Upper lobe of right lung (tissue), 1 donor: ENCODE measurements around the gene ARMC12. TPM values are rescaled to one million over a fixed set of nuclear protein-coding genes. Genes with fewer than 3 reads are reported as not detected.

ENCODE experiments used
- ATAC-seq: fragments of 200-7000 bp; cut with Tn5 transposase; one replicate; pipeline ENCODE4 v1.9.1; 2020; ENCODE audit warnings: mild to moderate bottlenecking, moderate library complexity
- DNase-seq: peaks from one replicate; pipeline ENCODE4 v3.0.0-alpha.2; 2020
- H3K27ac ChIP-seq: fragments of 200-600 bp; one replicate; pipeline ENCODE4 v1.8.0; 2022
- H3K27me3 ChIP-seq: fragments of 200-600 bp; one replicate; pipeline ENCODE4 v1.8.0; 2022; ENCODE audit warnings: mild to moderate bottlenecking
- H3K36me3 ChIP-seq: fragments of 200-600 bp; one replicate; pipeline ENCODE4 v1.8.0; 2022
- H3K4me1 ChIP-seq: fragments of 200-600 bp; one replicate; pipeline ENCODE4 v1.8.0; 2022
- H3K4me3 ChIP-seq: fragments of 200-600 bp; one replicate; pipeline ENCODE4 v1.8.0; 2022; ENCODE audit warnings: mild to moderate bottlenecking
- H3K9me3 ChIP-seq: fragments of 200-600 bp; one replicate; pipeline ENCODE4 v1.8.0; 2022
- CTCF ChIP-seq: fragments of 200-600 bp; IDR thresholded peaks from one replicate; pipeline ENCODE4 v1.8.0; 2022; ENCODE audit warnings: antibody characterized with exemption
- intact Hi-C: fragments of 100-400 bp; cut with DNase I; formaldehyde crosslinking; loops from one replicate; pipeline ENCODE4 v1.11.0; 2022
- total RNA-seq: library from RNA; stranded (reverse); fragmentation: NEBNext Ultra II Directional; extraction: Animal tissue kit (Norgen Biotek cat#: 25700); gene quantifications from one replicate; pipeline ENCODE4 v1.2.1, GENCODE V29; 2021
- donor health status: DM: no; HTN: yes; CAD: no; lungs with severe emphysema.

The ARMC12 gene
- total RNA-seq, 1 donor from 2014 or later = 0.52 TPM

DNA sequence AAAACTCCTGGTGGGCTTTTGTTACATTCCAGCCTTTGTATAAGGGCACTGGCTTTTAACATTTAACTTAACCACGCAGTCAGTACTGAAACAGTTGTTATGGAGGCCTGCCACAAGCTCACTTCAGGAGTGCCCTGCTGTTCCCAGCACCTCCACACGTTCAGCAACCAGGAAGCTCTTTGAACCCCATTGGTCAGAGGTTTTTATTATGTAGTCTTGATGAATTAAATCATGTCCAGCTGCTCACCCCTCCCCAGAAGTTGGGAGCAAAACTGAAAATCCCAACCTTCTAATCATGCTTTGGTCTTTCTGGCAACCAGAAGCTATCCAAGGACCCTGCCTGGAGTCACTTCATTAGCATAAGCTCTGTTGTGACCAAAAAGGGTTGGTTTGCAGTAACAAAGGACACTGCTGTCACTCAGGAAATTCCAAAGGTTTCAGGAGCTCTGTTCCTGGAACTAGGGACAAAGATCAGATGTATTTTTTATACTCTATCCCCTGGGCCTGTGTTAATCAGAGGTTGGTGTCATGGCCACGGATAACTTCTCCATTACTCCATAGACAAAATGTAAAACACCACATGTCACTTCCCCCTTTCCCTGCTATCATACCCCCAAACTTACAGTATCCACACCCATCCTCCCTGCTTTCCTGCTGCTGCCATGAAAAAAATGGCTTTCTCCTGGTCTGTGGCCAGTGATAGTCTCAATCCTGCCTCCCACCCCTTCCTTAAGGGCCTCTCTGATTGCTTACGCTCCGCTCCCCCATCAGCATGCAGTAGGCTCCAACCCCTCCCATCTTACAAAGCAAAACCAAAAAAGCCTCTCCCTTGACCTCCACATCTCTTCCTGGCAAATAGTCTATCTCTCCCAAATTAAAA lies 3.1 kb downstream of the ARMC12 start:
- no peak for DNase-seq
- H3K36me3 ChIP-seq = no peaks in the 10 kb centered on the region
- intact Hi-C loops = loop anchor here (5.0 to 10.0 kb wide), 2 partner anchors 158 to 215 kb away; no protein-coding TSS in a partner anchor
- peaks cover 4% of the 10 kb centered on the region for H3K4me1 ChIP-seq
- no peaks in the 10 kb centered on the region for H3K27me3 ChIP-seq
- no peak overlapping the region for H3K4me3 ChIP-seq
- no peak for TF ChIP-seq CTCF
- H3K9me3 ChIP-seq = no peaks in the 10 kb centered on the region
- H3K27ac ChIP-seq = no peak overlapping the region
- no peak for ATAC-seq

- Histone ChIP-seq H3K27ac (no peak overlapping the region), H3K36me3 (no peaks in the 10 kb centered on the region), H3K4me1 (no peaks in the 10 kb centered on the region), H3K4me3 (no peak overlapping the region), H3K27me3 (no peaks in the 10 kb centered on the region), H3K9me3 (no peaks in the 10 kb centered on the region)
- intact Hi-C loops = loop anchor here (10.0 kb wide), 1 partner anchor 218 kb away; no protein-coding TSS in a partner anchor
- TF ChIP-seq CTCF = no peak
- ATAC-seq (no peak), DNase-seq (no peak)
These were observed 6.0 kb downstream of the ARMC12 start for GRCh38 chr6:35742842-35743241.

DNA sequence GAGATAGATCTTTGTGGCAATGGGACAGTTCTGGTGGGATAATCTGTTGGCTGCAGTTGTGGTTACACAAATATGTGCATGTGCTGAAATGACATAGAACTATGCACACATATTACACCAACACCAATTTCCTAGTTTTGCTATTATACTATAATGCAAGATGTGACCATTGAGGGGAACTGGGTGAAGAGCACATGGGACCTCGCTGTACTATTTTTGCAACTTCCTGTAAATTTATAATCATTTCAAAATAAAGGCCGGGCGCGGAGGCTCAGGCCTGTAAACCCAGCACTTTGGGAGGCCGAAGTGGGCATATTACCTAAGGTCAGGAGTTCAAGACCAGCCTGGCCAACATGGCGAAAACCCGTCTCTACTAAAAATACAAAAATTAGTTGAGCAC lies 8.7 kb downstream of the ARMC12 start:
- peak; percentile 81 for ATAC-seq
- H3K4me1 ChIP-seq = no peaks in the 10 kb centered on the region
- no peak for TF ChIP-seq CTCF

DNA sequence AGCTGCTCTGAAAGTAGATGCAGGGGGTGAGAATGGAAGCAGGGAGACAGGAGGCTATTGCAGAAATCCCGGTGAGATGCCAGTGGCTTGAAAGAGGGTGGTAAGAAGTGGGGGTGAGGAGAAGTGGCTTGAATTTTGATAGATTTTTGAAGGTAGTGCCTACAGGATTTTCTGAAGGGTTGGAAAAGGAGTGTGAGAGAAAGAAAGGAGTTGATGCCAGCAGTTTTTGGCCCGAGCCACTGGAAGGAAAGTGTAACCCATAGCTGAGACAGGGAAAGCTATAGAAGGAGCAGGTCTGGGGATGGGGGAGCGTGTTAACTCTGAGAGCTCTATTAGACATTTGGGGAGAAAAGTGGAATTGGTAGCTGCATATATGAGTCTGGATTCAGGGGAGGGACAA lies 9.7 kb downstream of the ARMC12 start:
- no peaks in the 10 kb centered on the region for H3K9me3 ChIP-seq
- no peak for ATAC-seq
- no peak overlapping the region for H3K27ac ChIP-seq
- no peaks in the 10 kb centered on the region for H3K4me1 ChIP-seq
- no peaks in the 10 kb centered on the region for H3K36me3 ChIP-seq
- no peak overlapping the region for H3K4me3 ChIP-seq
- no peak for DNase-seq
- intact Hi-C loops = loop anchor here (10.0 kb wide), 1 partner anchor 222 kb away; no protein-coding TSS in a partner anchor
- H3K27me3 ChIP-seq = no peaks in the 10 kb centered on the region
- TF ChIP-seq CTCF = no peak

More for the DNA sequence above, 8.7 kb downstream of the ARMC12 start:
- H3K36me3 ChIP-seq = no peaks in the 10 kb centered on the region
- H3K4me3 ChIP-seq = no peak overlapping the region
- intact Hi-C loops = loop anchor here (10.0 kb wide), 1 partner anchor 221 kb away; no protein-coding TSS in a partner anchor
- no peak overlapping the region for H3K27ac ChIP-seq
- no peak for DNase-seq
- no peaks in the 10 kb centered on the region for H3K27me3 ChIP-seq
- H3K9me3 ChIP-seq = no peaks in the 10 kb centered on the region

DNA sequence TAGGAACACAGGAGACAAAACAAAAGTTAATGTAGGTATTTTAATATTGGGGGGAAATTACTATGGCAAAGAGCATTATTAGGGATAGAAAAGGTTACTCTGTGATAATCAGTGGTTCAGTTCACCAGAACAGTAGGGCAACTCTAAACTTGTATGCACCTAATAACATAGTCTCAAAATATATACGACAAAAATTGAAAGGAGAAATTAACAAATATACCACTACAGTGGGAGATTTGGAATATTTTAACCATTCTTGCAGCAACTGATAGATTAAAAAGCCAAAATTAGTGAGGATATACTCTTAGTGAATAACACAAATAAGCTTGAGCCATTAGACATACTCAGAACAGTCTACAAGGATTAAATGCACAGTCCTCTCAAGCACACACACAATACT lies 11.0 kb downstream of the ARMC12 start:
- DNase-seq = no peak
- TF ChIP-seq CTCF = no peak
- H3K36me3 ChIP-seq = no peaks in the 10 kb centered on the region
- no peaks in the 10 kb centered on the region for H3K27me3 ChIP-seq
- intact Hi-C loops = loop anchor here (10.0 kb wide), 1 partner anchor 223 kb away; no protein-coding TSS in a partner anchor
- H3K4me3 ChIP-seq = no peak overlapping the region
- ATAC-seq = no peak
- no peaks in the 10 kb centered on the region for H3K4me1 ChIP-seq
- no peaks in the 10 kb centered on the region for H3K9me3 ChIP-seq
- no peak overlapping the region for H3K27ac ChIP-seq
